ENCODE measurements around the gene WDR37. TPM values are rescaled to one million over a fixed set of nuclear protein-coding genes. Genes with fewer than 3 reads are reported as not detected.

The WDR37 gene
- total RNA-seq, 1 donor from 2014 or later = 13.6 TPM

DNA sequence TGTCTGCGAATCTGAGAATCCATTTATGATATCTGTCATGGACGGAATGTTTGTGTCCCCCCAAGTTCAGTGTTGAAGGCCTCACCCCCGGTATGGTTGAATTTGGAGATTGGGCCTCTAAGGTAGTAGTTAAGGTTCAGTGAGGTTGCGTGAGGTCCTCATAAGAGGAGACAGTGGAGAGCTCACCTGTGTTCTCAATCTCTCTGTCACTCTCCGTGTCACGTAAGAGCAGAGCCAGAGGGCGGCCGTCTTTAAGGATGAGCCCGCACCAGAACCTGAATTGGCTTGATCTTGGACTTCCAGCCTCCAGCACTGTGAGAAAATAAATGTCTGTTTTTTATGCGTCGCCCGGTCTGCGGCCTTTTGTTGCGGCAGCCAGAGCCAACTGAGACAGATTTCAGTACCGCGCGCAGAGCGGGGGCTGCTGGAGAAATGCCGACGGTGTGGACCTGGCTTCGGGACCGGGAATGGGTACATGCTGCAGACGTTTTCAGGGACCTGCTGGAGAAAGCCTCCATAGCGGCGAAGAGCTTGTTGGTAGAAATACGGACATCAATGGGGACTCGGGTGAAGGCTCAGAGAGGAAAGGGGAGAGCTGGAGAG, 40.2 kb downstream of the WDR37 start:
- DNase-seq (ENCODE audit: extremely low spot score, unreplicated experiment) = no peak
- no peaks in the 10 kb centered on the region for H3K4me1 Mint-ChIP-seq (ENCODE audit: unreplicated experiment)
- H3K9me3 Mint-ChIP-seq (ENCODE audit: unreplicated experiment) = no peaks in the 10 kb centered on the region
- no peaks in the 10 kb centered on the region for H3K27me3 Mint-ChIP-seq (ENCODE audit: unreplicated experiment)
- H3K27ac Mint-ChIP-seq (ENCODE audit: unreplicated experiment) = no peak overlapping the region
- H3K36me3 Mint-ChIP-seq (ENCODE audit: unreplicated experiment) = peaks cover 28% of the 10 kb centered on the region
- no peak overlapping the region for H3K4me3 Mint-ChIP-seq (ENCODE audit: unreplicated experiment)
- TF ChIP-seq, protein P1, sequence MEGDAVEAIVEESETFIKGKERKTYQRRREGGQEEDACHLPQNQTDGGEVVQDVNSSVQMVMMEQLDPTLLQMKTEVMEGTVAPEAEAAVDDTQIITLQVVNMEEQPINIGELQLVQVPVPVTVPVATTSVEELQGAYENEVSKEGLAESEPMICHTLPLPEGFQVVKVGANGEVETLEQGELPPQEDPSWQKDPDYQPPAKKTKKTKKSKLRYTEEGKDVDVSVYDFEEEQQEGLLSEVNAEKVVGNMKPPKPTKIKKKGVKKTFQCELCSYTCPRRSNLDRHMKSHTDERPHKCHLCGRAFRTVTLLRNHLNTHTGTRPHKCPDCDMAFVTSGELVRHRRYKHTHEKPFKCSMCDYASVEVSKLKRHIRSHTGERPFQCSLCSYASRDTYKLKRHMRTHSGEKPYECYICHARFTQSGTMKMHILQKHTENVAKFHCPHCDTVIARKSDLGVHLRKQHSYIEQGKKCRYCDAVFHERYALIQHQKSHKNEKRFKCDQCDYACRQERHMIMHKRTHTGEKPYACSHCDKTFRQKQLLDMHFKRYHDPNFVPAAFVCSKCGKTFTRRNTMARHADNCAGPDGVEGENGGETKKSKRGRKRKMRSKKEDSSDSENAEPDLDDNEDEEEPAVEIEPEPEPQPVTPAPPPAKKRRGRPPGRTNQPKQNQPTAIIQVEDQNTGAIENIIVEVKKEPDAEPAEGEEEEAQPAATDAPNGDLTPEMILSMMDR (IDR thresholded peaks at IDR 0.05) = no peak

DNA sequence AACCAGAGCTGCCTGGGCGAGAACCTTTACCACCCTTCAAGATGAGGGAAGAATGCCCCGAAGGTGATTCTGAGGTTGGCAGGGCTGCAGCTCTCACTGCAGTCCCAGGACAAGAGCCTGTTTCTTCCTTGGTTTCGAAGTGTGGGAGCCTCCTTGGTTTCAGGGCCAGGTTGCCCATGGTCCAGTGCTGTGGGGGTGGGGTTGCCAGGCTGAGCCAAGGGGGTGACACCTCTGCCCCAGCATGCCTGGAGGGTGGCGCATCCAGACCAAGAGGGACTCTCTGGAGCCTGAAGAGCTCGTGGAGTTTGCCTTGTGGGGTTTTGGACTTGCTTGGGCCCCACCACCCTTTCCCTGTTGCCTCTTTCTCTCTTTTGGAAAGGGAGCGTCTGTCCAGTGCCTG, 41.3 kb downstream of the WDR37 start:
- Mint-ChIP-seq H3K36me3 (ENCODE audit: unreplicated experiment) (peaks cover 33% of the 10 kb centered on the region), H3K27ac (ENCODE audit: unreplicated experiment) (no peak overlapping the region), H3K27me3 (ENCODE audit: unreplicated experiment) (no peaks in the 10 kb centered on the region), H3K4me1 (ENCODE audit: unreplicated experiment) (peaks cover 3% of the 10 kb centered on the region), H3K9me3 (ENCODE audit: unreplicated experiment) (no peaks in the 10 kb centered on the region), H3K4me3 (ENCODE audit: unreplicated experiment) (no peak overlapping the region)
- TF ChIP-seq, protein P1 (IDR thresholded peaks at IDR 0.05) = no peak
- no peak for DNase-seq (ENCODE audit: extremely low spot score, unreplicated experiment)

GRCh38 chr10:1100143-1100542, 44.0 kb downstream of the WDR37 start:
- DNase-seq (ENCODE audit: extremely low spot score, unreplicated experiment) = no peak
- peaks cover 54% of the 10 kb centered on the region for H3K36me3 Mint-ChIP-seq (ENCODE audit: unreplicated experiment)
- TF ChIP-seq, protein P1 (IDR thresholded peaks at IDR 0.05) = no peak
- H3K4me1 Mint-ChIP-seq (ENCODE audit: unreplicated experiment) = peaks cover 15% of the 10 kb centered on the region
- no peak overlapping the region for H3K27ac Mint-ChIP-seq (ENCODE audit: unreplicated experiment)
- H3K27me3 Mint-ChIP-seq (ENCODE audit: unreplicated experiment) = no peaks in the 10 kb centered on the region
- no peaks in the 10 kb centered on the region for H3K9me3 Mint-ChIP-seq (ENCODE audit: unreplicated experiment)
- no peak overlapping the region for H3K4me3 Mint-ChIP-seq (ENCODE audit: unreplicated experiment)

- Mint-ChIP-seq H3K9me3 (ENCODE audit: unreplicated experiment) (no peaks in the 10 kb centered on the region), H3K4me1 (ENCODE audit: unreplicated experiment) (peaks cover 15% of the 10 kb centered on the region), H3K27me3 (ENCODE audit: unreplicated experiment) (no peaks in the 10 kb centered on the region), H3K4me3 (ENCODE audit: unreplicated experiment) (no peak overlapping the region), H3K36me3 (ENCODE audit: unreplicated experiment) (peaks cover 58% of the 10 kb centered on the region), H3K27ac (ENCODE audit: unreplicated experiment) (no peak overlapping the region)
- DNase-seq (ENCODE audit: extremely low spot score, unreplicated experiment) = no peak
- TF ChIP-seq, protein P1 (IDR thresholded peaks at IDR 0.05) = peak; percentile 12
These were observed 44.6 kb downstream of the WDR37 start for GRCh38 chr10:1100691-1101368.

GRCh38 chr10:1101946-1102345, 45.8 kb downstream of the WDR37 start:
- Mint-ChIP-seq H3K36me3 (ENCODE audit: unreplicated experiment) (peaks cover 69% of the 10 kb centered on the region), H3K9me3 (ENCODE audit: unreplicated experiment) (no peaks in the 10 kb centered on the region), H3K4me1 (ENCODE audit: unreplicated experiment) (peaks cover 15% of the 10 kb centered on the region), H3K27me3 (ENCODE audit: unreplicated experiment) (no peaks in the 10 kb centered on the region), H3K4me3 (ENCODE audit: unreplicated experiment) (no peak overlapping the region), H3K27ac (ENCODE audit: unreplicated experiment) (no peak overlapping the region)
- no peak for DNase-seq (ENCODE audit: extremely low spot score, unreplicated experiment)
- TF ChIP-seq, protein P1 (IDR thresholded peaks at IDR 0.05) = no peak

Data from osteocyte (in vitro differentiated cells).